Activated T-cell treated with anti-CD3 and anti-CD28 coated beads, Interleukin-2, amount 50 U/mL, for 48 hours (primary cell): ENCODE data around the gene RFX7.
"Not testable (repeated sequence)": the region's sequence is repeated elsewhere in the genome, so short reads cannot be mapped to it uniquely, and the experiment has no call there.

Experiments
- DNase-seq, 2 experiments: peaks; one replicate each; pipeline ENCODE4 v3.0.0-alpha.2; 2020

The RFX7 gene

GRCh38 chr15:56203312-56203922, 40.3 kb downstream of the RFX7 start:
- not testable (repeated sequence) for DNase-seq

GRCh38 chr15:56202701-56203100, 41.0 kb downstream of the RFX7 start:
- no peak for DNase-seq

GRCh38 chr15:56199038-56199437, 44.6 kb downstream of the RFX7 start:
- no peak for DNase-seq

- DNase-seq, result no peak
Measured at GRCh38 chr15:56194035-56194434, 49.6 kb downstream of the RFX7 start.

- no peak for DNase-seq
Measured at GRCh38 chr15:56192659-56193442, 50.8 kb downstream of the RFX7 start.

GRCh38 chr15:56187665-56188064, 56.0 kb downstream of the RFX7 start:
- no peak for DNase-seq

- no peak for DNase-seq
Measured at GRCh38 chr15:56185980-56186379, 57.7 kb downstream of the RFX7 start.

GRCh38 chr15:56184516-56184915, 59.2 kb downstream of the RFX7 start:
- DNase-seq, result no peak

- DNase-seq, result no peak
Measured at GRCh38 chr15:56180851-56181250, 62.8 kb downstream of the RFX7 start.

GRCh38 chr15:56176996-56177395, 66.7 kb downstream of the RFX7 start:
- no peak for DNase-seq

- DNase-seq, result no peak
Measured at GRCh38 chr15:56175788-56176187, 67.9 kb downstream of the RFX7 start.

- no peak for DNase-seq
Measured at GRCh38 chr15:56174649-56175048, 69.0 kb downstream of the RFX7 start.

- DNase-seq, result no peak
Measured at GRCh38 chr15:56168394-56168793, 75.3 kb downstream of the RFX7 start.

GRCh38 chr15:56165234-56165633, 78.4 kb downstream of the RFX7 start:
- no peak for DNase-seq

- no peak for DNase-seq
Measured at GRCh38 chr15:56160966-56161365, 82.7 kb downstream of the RFX7 start.

GRCh38 chr15:56156877-56157276, 86.8 kb downstream of the RFX7 start:
- DNase-seq, result no peak

- not testable (repeated sequence) for DNase-seq
Measured at GRCh38 chr15:56155278-56155677, 88.4 kb downstream of the RFX7 start.

- not testable (repeated sequence) for DNase-seq
Measured at GRCh38 chr15:56154768-56155167, 88.9 kb downstream of the RFX7 start.

GRCh38 chr15:56150204-56150603, 93.5 kb downstream of the RFX7 start:
- DNase-seq, result no peak

- DNase-seq, result no peak
Measured at GRCh38 chr15:56148064-56148463, 95.6 kb downstream of the RFX7 start.

- DNase-seq, result no peak
Measured at GRCh38 chr15:56146756-56147155, 96.9 kb downstream of the RFX7 start.

GRCh38 chr15:56128081-56128480, 115.6 kb downstream of the RFX7 start:
- no peak for DNase-seq

GRCh38 chr15:56126409-56126808, 117.3 kb downstream of the RFX7 start:
- DNase-seq, result no peak

- no peak for DNase-seq
Measured at GRCh38 chr15:56124391-56124790, 119.3 kb downstream of the RFX7 start.

GRCh38 chr15:56105855-56106254, 137.8 kb downstream of the RFX7 start:
- DNase-seq, result no peak
